Right lobe of liver (tissue), 6 donors: ENCODE results near the gene ADAMTS2. TPM values are rescaled to one million over a fixed set of nuclear protein-coding genes. Genes with fewer than 3 reads are reported as not detected.
A peak's percentile ranks its signal among the peaks of the same experiment; 100 is the strongest.

ENCODE experiments used
- ATAC-seq, 4 donors: fragments of 200-7000 bp; cut with Tn5 transposase; one replicate each; pipeline ENCODE4 v1.9.1; 2020; ENCODE audit warnings: mild to moderate bottlenecking in 4 of 4, moderate library complexity in 4 of 4
- DNase-seq, 3 donors: peaks; one replicate each; pipeline ENCODE4 v3.0.0-alpha.2; 2020
- H3K27ac ChIP-seq, 3 donors: fragments of 200-600 bp; one replicate each; pipeline ENCODE4 v1.8.0; 2022
- H3K27me3 ChIP-seq, 2 donors: fragments of 200-600 bp; one replicate each; pipeline ENCODE4 v1.8.0; 2022
- H3K36me3 ChIP-seq, 4 donors: fragments of 200-600 bp; sonication (generic) in 1 of 4; one replicate each; pipeline versions ENCODE4 v1.5.1 to v1.8.0; 2017 to 2022; ENCODE audit warnings: control low read depth in 1 of 4
- H3K4me1 ChIP-seq, 4 donors: fragments of 200-600 bp; sonication (generic) in 1 of 4; one replicate each; pipeline versions ENCODE4 v1.5.1 to v1.8.0; 2017 to 2022; ENCODE audit warnings: control low read depth in 1 of 4
- H3K4me3 ChIP-seq, 3 donors: fragments of 200-600 bp; one replicate each; pipeline ENCODE4 v1.8.0; 2022
- H3K9me3 ChIP-seq, 4 donors: fragments of 200-600 bp; sonication (generic) in 1 of 4; one replicate each; pipeline versions ENCODE4 v1.5.1 to v1.8.0; 2017 to 2022; ENCODE audit warnings: control low read depth in 1 of 4
- POLR2A ChIP-seq: fragments of 450-650 bp; IDR thresholded peaks from one replicate; pipeline ENCODE4 v1.6.1; 2017; ENCODE audit warnings: antibody characterized with exemption, mild to moderate bottlenecking
- WGBS: methylation state at CpG from one replicate; pipeline ENCODE4 v1.1.6; 2018; ENCODE audit warnings: low coverage, low lambda C conversion rate; ENCODE audit not compliant: insufficient coverage; ENCODE audit errors: missing lambda C conversion rate; 5-methylcytosine and 5-hydroxymethylcytosine counted together
- intact Hi-C, 2 donors: fragments of 100-400 bp; cut with DNase I; formaldehyde crosslinking; loops; one replicate each; pipeline versions ENCODE4 v1.11.2 to v1.14.1; 2022
- total RNA-seq, 6 experiments: library from RNA; depleted of rRNA in 2 of 6; stranded (reverse); fragments of >200 nt in 2 of 6; fragmentation: NEBNext Ultra II Directional in 3 of 6; extraction: Animal tissue kit (Norgen Biotek cat#: 25700) in 3 of 6; gene quantifications; one replicate each; pipeline versions ENCODE4 v1.1.0 to v1.2.4, GENCODE V29; 2016 to 2023
- TF ChIP-seq, protein P1 (sequence below), 4 donors: fragments of 200-600 bp in 3 of 4; fragments of 450-650 bp in 1 of 4; IDR thresholded peaks; one replicate each; pipeline versions ENCODE4 v1.5.1 to v1.8.0; 2016 to 2022; ENCODE audit warnings: antibody characterized with exemption in 4 of 4, mild to moderate bottlenecking in 2 of 4
- donor health status: DM: no; HTN: yes; CAD: no.
- donor health status: DM: no; HTN: no; CAD: no.
- donor health status: DM: no; HTN: no; CAD: no.
- donor health status: DM: no; HTN: yes; CAD: no.
- donor health status: DM: no; HTN: yes; CAD: no.

The ADAMTS2 gene
- total RNA-seq, 6 experiments from 2014 or later, result 6.3 to 18.9 (median 13.5) TPM

DNA sequence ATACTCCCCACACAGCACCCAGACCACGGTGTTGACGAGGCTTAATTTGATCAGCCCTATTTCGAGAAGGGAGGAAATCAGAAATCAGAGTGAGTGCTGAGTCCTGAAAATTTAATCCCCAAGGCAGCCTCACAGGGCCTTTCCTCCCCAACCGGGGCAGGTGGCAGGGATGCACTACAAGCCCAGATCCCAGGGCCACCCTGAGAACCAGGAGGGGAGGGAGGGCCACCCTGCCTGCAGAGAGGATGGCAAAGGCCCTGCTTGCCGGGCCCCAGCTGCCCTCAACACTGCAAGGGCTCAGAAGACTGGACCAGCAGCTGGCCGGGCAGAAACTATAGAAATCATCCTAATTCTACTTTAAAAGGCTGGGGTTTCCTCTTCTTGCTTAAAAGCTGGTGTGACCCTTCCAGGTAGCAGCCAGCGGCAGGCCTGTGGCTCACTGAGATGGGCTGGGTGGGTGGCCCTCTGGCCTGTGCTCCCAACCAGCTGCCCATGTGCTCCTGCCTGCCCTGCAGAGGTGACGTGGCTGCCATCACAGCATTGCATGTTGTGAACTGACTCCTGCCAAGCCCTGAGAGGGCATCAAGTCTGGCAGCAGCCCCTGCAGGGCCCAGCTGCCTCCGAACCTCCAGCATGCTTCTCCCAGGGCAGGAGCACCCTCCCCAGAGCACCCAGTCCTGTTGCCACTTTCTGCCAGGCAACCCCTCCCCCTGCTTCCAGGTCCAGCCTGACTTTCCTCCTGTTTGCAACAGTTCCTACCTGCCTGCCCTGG lies 122.8 kb downstream of the ADAMTS2 start:
- intact Hi-C loops, result no loop called here
- TF ChIP-seq POLR2A, result no peak
- Histone ChIP-seq H3K4me1 (no peaks in the 10 kb centered on the region), H3K36me3 (no peaks in the 10 kb centered on the region), H3K9me3 (no peaks in the 10 kb centered on the region), H3K4me3 (no peak overlapping the region), H3K27ac (no peak overlapping the region), H3K27me3 (no peaks in the 10 kb centered on the region)
- ATAC-seq (no peak), DNase-seq (peak in 1 of 3 donors; percentile 27)
- 59% methylated on average over 5 of the region's 9 CpGs for WGBS

DNA sequence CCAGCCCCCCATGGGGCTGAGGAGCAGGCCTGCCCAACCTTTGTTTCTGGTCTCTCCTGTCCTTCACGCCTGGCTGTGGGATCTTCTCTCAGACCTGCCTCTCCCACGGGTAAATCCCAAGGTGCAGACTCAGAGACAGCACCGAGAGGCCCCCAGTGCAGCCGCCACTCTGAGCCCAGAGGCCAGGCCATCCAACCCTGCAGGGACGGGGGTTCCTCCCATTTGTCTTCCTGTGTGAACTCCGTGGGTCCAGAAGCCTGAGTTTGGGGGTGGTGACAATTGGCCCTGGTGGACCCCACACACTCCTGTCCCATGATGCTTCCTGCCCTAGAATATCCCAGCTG lies 123.4 kb downstream of the ADAMTS2 start:
- ATAC-seq (no peak), DNase-seq (peak in 1 of 3 donors; percentile 21)
- intact Hi-C loops, result no loop called here
- no peaks in the 10 kb centered on the region for H3K27me3 ChIP-seq
- TF ChIP-seq, protein P1, sequence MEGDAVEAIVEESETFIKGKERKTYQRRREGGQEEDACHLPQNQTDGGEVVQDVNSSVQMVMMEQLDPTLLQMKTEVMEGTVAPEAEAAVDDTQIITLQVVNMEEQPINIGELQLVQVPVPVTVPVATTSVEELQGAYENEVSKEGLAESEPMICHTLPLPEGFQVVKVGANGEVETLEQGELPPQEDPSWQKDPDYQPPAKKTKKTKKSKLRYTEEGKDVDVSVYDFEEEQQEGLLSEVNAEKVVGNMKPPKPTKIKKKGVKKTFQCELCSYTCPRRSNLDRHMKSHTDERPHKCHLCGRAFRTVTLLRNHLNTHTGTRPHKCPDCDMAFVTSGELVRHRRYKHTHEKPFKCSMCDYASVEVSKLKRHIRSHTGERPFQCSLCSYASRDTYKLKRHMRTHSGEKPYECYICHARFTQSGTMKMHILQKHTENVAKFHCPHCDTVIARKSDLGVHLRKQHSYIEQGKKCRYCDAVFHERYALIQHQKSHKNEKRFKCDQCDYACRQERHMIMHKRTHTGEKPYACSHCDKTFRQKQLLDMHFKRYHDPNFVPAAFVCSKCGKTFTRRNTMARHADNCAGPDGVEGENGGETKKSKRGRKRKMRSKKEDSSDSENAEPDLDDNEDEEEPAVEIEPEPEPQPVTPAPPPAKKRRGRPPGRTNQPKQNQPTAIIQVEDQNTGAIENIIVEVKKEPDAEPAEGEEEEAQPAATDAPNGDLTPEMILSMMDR (IDR thresholded peaks at IDR 0.05), result no peak
- TF ChIP-seq POLR2A, result no peak
- no peaks in the 10 kb centered on the region for H3K9me3 ChIP-seq
- no peaks in the 10 kb centered on the region for H3K36me3 ChIP-seq
- WGBS, result 67% methylated on average over 1 of the region's 6 CpGs
- H3K27ac ChIP-seq, result no peak overlapping the region
- no peak overlapping the region for H3K4me3 ChIP-seq
- no peaks in the 10 kb centered on the region for H3K4me1 ChIP-seq

DNA sequence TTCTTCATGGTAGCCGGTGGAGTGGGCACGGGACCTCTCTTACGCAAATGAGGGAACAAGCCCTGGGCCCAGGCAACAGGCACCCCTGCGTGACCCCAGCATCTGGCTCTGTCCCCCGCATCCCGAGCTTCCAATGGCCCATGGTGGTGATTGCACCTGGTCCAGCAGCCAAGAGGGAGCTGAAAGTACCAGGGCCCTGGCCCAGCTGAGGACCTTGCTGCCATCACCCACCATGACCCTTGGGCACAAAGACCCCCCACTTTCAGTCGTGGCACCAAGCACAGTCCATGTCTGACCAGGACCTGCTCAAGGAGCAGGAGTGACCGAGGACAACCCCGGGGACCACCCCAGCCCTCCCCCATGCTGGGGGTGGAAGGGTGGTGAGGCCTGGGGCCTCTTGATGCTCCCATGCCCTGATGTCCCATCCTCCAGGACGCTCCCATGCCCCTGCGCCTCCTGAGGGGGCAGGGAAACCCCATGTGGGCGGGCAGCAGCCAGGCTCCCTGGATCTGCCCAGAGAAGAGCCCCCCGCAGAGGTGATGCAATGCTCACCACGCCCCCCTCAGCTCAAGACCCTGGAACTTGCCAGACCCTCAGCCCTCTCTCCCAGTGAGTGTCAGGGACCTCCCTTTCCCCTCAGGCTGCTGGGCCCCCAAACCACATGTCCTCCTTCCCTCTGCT lies 123.9 kb downstream of the ADAMTS2 start:
- H3K27ac ChIP-seq, result no peak overlapping the region
- TF ChIP-seq, protein P1 (IDR thresholded peaks at IDR 0.05), result no peak
- no peak for TF ChIP-seq POLR2A
- DNase-seq, result peak in 1 of 3 donors; percentile 43
- intact Hi-C loops, result no loop called here
- H3K4me3 ChIP-seq, result no peak overlapping the region
- WGBS, result no CpG with 5 or more reads among the region's 14 CpGs
- no peaks in the 10 kb centered on the region for H3K36me3 ChIP-seq
- no peak for ATAC-seq
- no peaks in the 10 kb centered on the region for H3K9me3 ChIP-seq
- H3K4me1 ChIP-seq, result no peaks in the 10 kb centered on the region
- no peaks in the 10 kb centered on the region for H3K27me3 ChIP-seq

DNA sequence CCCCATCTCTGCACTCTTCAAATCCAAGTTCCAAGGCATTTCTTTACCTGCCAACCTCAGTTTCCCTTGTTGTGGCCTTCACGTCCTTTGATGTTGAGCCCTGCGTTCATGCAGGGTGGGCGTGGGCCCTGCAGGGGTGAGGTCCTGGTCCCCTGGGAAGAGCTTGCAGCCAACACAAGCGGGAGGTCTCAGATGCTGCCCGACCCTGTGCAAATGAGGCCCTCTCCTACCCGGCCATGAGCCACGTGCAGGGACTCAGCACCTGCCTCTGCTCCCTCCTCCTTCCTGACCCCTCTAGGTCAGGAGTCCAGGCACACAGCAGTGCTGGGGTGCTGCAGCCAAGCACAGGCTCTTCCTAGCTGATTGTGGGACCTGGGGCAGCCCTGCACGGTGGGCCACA lies 124.5 kb downstream of the ADAMTS2 start:
- ATAC-seq (no peak), DNase-seq (peak in 1 of 3 donors; percentile 41)
- WGBS, result 60% methylated on average over 2 of the region's 8 CpGs
- H3K27ac ChIP-seq, result no peak overlapping the region
- TF ChIP-seq, protein P1 (IDR thresholded peaks at IDR 0.05), result no peak
- no peak for TF ChIP-seq POLR2A
- H3K4me3 ChIP-seq, result no peak overlapping the region
- intact Hi-C loops, result no loop called here
- H3K9me3 ChIP-seq, result no peaks in the 10 kb centered on the region
- no peaks in the 10 kb centered on the region for H3K27me3 ChIP-seq
- no peaks in the 10 kb centered on the region for H3K36me3 ChIP-seq
- H3K4me1 ChIP-seq, result no peaks in the 10 kb centered on the region
